Astrocyte (in vitro differentiated cells and primary cell): ENCODE results near the gene FAF1. TPM values are rescaled to one million over a fixed set of nuclear protein-coding genes. Genes with fewer than 3 reads are reported as not detected.

Experiments used
- DNase-seq: peaks from one replicate; pipeline ENCODE4 v3.0.0-alpha.2; 2010; ENCODE audit warnings: low read depth
- FAIRE-seq: peaks from 2 replicates; lab custom pipeline; 2011; peaks lifted over from hg19 to GRCh38; lab: Jason Lieb, UNC
- H2AFZ ChIP-seq: 2 replicates; pipeline ENCODE4 v1.6.0; 2012; ENCODE audit warnings: low read depth, low read length, inconsistent platforms
- H3K27ac ChIP-seq: 2 replicates; pipeline ENCODE4 v1.5.1; 2011; ENCODE audit warnings: low read depth, low read length, inconsistent platforms
- H3K27me3 ChIP-seq: 2 replicates; pipeline ENCODE4 v1.6.0; 2011; ENCODE audit warnings: low read length, inconsistent platforms; ENCODE audit not compliant: insufficient read depth
- H3K36me3 ChIP-seq: 2 replicates; pipeline ENCODE4 v1.5.1; 2011; ENCODE audit warnings: low read length, inconsistent platforms; ENCODE audit not compliant: insufficient read depth
- H3K4me1 ChIP-seq: 2 replicates; pipeline ENCODE4 v1.5.1; 2011; ENCODE audit warnings: low read length, inconsistent platforms; ENCODE audit not compliant: insufficient read depth
- H3K4me2 ChIP-seq: 2 replicates; pipeline ENCODE4 v1.6.0; 2012; ENCODE audit warnings: low read length, inconsistent platforms
- H3K4me3 ChIP-seq: 2 replicates; pipeline ENCODE4 v1.5.1; 2011; ENCODE audit warnings: low read depth, mild to moderate bottlenecking, low read length, inconsistent platforms; ENCODE audit not compliant: insufficient read depth
- H3K79me2 ChIP-seq: 2 replicates; pipeline ENCODE4 v1.6.0; 2012; ENCODE audit warnings: mild to moderate bottlenecking, low read length, inconsistent platforms; ENCODE audit not compliant: insufficient read depth
- H3K9ac ChIP-seq: 2 replicates; pipeline ENCODE4 v1.6.0; 2012; ENCODE audit warnings: mild to moderate bottlenecking, low read length, inconsistent platforms
- H3K9me3 ChIP-seq: 2 replicates; pipeline ENCODE4 v1.5.1; 2012; ENCODE audit warnings: low read depth, mild to moderate bottlenecking, low read length, inconsistent platforms; ENCODE audit not compliant: insufficient read depth
- H4K20me1 ChIP-seq: 2 replicates; pipeline ENCODE4 v1.6.0; 2012; ENCODE audit warnings: low read length, inconsistent platforms; ENCODE audit not compliant: insufficient read depth
- H3K27ac Mint-ChIP-seq: one replicate; pipeline ENCODE4 v1.8.0; 2021; ENCODE audit warnings: mild to moderate bottlenecking, mixed read lengths; ENCODE audit not compliant: unreplicated experiment
- H3K27me3 Mint-ChIP-seq: one replicate; pipeline ENCODE4 v1.8.0; 2021; ENCODE audit warnings: low read depth, mixed read lengths; ENCODE audit not compliant: unreplicated experiment
- H3K36me3 Mint-ChIP-seq: one replicate; pipeline ENCODE4 v1.8.0; 2021; ENCODE audit warnings: low read depth, mixed read lengths; ENCODE audit not compliant: unreplicated experiment
- H3K4me1 Mint-ChIP-seq: one replicate; pipeline ENCODE4 v1.8.0; 2021; ENCODE audit warnings: low read depth, mixed read lengths; ENCODE audit not compliant: unreplicated experiment
- H3K4me3 Mint-ChIP-seq: one replicate; pipeline ENCODE4 v1.8.0; 2021; ENCODE audit warnings: mild to moderate bottlenecking, moderate library complexity, mixed read lengths; ENCODE audit not compliant: unreplicated experiment
- H3K9me3 Mint-ChIP-seq: one replicate; pipeline ENCODE4 v1.8.0; 2021; ENCODE audit warnings: mild to moderate bottlenecking, mixed read lengths; ENCODE audit not compliant: unreplicated experiment
- EZH2 ChIP-seq: IDR thresholded peaks from 2 replicates; pipeline ENCODE4 v1.6.1; 2012; ENCODE audit warnings: mild to moderate bottlenecking, low read length, inconsistent platforms; ENCODE audit not compliant: insufficient read depth
- total RNA-seq: library from RNA; stranded (reverse); gene quantifications from 2 replicates; pipeline ENCODE4 v1.2.1, GENCODE V29; 2021
- TF ChIP-seq, protein P1 (sequence below): IDR thresholded peaks from 2 replicates; pipeline ENCODE4 v1.5.1; 2011; ENCODE audit warnings: low read depth, mild to moderate bottlenecking, inconsistent platforms, low read length, moderate library complexity; ENCODE audit not compliant: insufficient read depth

Gene FAF1
- total RNA-seq, 1 donor from 2014 or later: 35.4 TPM

GRCh38 chr1:50603274-50604271 lies 356.5 kb downstream of the FAF1 start:
- DNase-seq: peak; percentile 74
- no peak overlapping the region for H3K4me3 ChIP-seq
- Mint-ChIP-seq H3K4me1 (peaks cover 16% of the 10 kb centered on the region), H3K9me3 (no peaks in the 10 kb centered on the region), H3K27me3 (no peaks in the 10 kb centered on the region), H3K36me3 (no peaks in the 10 kb centered on the region), H3K27ac (peak overlapping the region; percentile 63), H3K4me3 (no peak overlapping the region)
- H3K9ac ChIP-seq: peak overlapping the region; percentile 23
- no peaks in the 10 kb centered on the region for H3K79me2 ChIP-seq
- H3K27ac ChIP-seq: peak overlapping the region; percentile 29
- TF ChIP-seq, protein P1, sequence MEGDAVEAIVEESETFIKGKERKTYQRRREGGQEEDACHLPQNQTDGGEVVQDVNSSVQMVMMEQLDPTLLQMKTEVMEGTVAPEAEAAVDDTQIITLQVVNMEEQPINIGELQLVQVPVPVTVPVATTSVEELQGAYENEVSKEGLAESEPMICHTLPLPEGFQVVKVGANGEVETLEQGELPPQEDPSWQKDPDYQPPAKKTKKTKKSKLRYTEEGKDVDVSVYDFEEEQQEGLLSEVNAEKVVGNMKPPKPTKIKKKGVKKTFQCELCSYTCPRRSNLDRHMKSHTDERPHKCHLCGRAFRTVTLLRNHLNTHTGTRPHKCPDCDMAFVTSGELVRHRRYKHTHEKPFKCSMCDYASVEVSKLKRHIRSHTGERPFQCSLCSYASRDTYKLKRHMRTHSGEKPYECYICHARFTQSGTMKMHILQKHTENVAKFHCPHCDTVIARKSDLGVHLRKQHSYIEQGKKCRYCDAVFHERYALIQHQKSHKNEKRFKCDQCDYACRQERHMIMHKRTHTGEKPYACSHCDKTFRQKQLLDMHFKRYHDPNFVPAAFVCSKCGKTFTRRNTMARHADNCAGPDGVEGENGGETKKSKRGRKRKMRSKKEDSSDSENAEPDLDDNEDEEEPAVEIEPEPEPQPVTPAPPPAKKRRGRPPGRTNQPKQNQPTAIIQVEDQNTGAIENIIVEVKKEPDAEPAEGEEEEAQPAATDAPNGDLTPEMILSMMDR: no peak
- no peak for TF ChIP-seq EZH2
- H3K4me1 ChIP-seq: peaks cover 15% of the 10 kb centered on the region
- H2AFZ ChIP-seq: no peak overlapping the region
- H3K27me3 ChIP-seq: no peaks in the 10 kb centered on the region
- no peaks in the 10 kb centered on the region for H4K20me1 ChIP-seq
- no peaks in the 10 kb centered on the region for H3K9me3 ChIP-seq
- peak; percentile 41 for FAIRE-seq
- H3K36me3 ChIP-seq: no peaks in the 10 kb centered on the region
- H3K4me2 ChIP-seq: peak overlapping the region; percentile 67

GRCh38 chr1:50599546-50599945 lies 360.5 kb downstream of the FAF1 start:
- Histone ChIP-seq H4K20me1 (no peaks in the 10 kb centered on the region), H3K9me3 (no peaks in the 10 kb centered on the region), H3K27ac (no peak overlapping the region), H3K4me3 (no peak overlapping the region), H2AFZ (no peak overlapping the region), H3K9ac (no peak overlapping the region), H3K4me2 (no peak overlapping the region), H3K79me2 (no peaks in the 10 kb centered on the region), H3K27me3 (no peaks in the 10 kb centered on the region), H3K4me1 (peaks cover 15% of the 10 kb centered on the region), H3K36me3 (no peaks in the 10 kb centered on the region)
- H3K27me3 Mint-ChIP-seq: no peaks in the 10 kb centered on the region
- H3K27ac Mint-ChIP-seq: no peak overlapping the region
- H3K4me1 Mint-ChIP-seq: peaks cover 16% of the 10 kb centered on the region
- FAIRE-seq: no peak
- no peaks in the 10 kb centered on the region for H3K36me3 Mint-ChIP-seq
- DNase-seq: no peak
- H3K4me3 Mint-ChIP-seq: no peak overlapping the region
- H3K9me3 Mint-ChIP-seq: peaks cover 2% of the 10 kb centered on the region
- TF ChIP-seq, protein P1: no peak
- TF ChIP-seq EZH2: no peak
